HG03066 (cell line): ENCODE results near the gene MAGED4B.
"Not testable (repeated sequence)": the region's sequence is repeated elsewhere in the genome, so short reads cannot be mapped to it uniquely, and the experiment has no call there.

Source experiments
- ATAC-seq: cut with Tn5 transposase; IDR thresholded peaks from one replicate; pipeline ENCODE4 v1.9.1; 2021; ENCODE audit warnings: low read depth; ENCODE audit not compliant: unreplicated experiment

The MAGED4B gene

GRCh38 chrX:52068666-52069640 is at the start of gene MAGED4B:
Gene MAGED4B (minus strand): TSS chrX:52069183. CDS start chrX:52068172, 1,011 bp downstream.
- not testable (repeated sequence) for ATAC-seq

GRCh38 chrX:52118262-52118661 is 49.3 kb upstream of the MAGED4B start:
- ATAC-seq = no peak

GRCh38 chrX:52082578-52082977 is 13.6 kb upstream of the MAGED4B start:
- no peak for ATAC-seq

- ATAC-seq = no peak
Measured at GRCh38 chrX:52078131-52078530, 9.1 kb upstream of the MAGED4B start.

- ATAC-seq = not testable (repeated sequence)
Measured at GRCh38 chrX:52042288-52042687, 26.7 kb downstream of the MAGED4B start.

- no peak for ATAC-seq
Measured at GRCh38 chrX:52034211-52034610, 34.8 kb downstream of the MAGED4B start.

GRCh38 chrX:52031371-52031770 is 37.6 kb downstream of the MAGED4B start:
- no peak for ATAC-seq

GRCh38 chrX:52015794-52016193 is 53.2 kb downstream of the MAGED4B start:
- ATAC-seq = no peak
